ENCODE measurements around the gene TMEM250. TPM values are rescaled to one million over a fixed set of nuclear protein-coding genes. Genes with fewer than 3 reads are reported as not detected.

Gene TMEM250
- total and polyA plus RNA-seq, 9 of the 15 experiments (the other 6 are each of a cell fraction or from before 2014, with no cell fraction given): 0.32 to 44.6 (median 12.2) TPM

DNA sequence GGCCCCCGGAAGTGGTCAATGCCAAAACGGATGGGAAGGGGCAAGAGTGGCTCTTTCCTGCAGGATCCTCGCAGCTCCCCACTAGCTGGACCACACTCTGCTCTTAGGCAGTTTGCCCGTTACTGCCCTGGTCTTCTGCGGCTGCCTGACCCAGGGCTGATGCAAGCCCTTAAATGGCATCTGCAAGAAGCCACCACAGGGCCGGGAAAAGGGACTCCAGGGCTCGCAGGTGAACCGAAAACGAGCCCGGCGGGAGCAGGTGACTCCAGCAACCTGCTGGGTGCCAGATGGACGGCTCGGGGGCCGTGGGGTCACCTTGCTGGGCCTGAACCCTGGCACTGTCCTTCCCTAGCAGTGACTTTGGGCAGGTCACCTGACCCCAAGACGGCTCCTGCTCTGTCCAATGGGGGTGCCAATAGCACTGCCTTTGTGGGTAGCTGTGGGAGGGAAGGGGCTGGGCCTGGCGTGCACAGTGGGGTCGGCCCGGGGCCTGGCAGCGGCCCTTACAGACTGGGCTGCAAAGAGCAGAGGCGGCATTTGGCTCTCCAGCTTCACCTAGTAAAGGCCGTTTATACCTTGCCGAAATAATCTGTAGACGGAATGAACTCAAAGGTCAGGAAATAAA, 1.3 kb downstream of the TMEM250 start:
- BruUV-seq (replicated peaks): no TSS peak
- Histone ChIP-seq H3K27ac (ENCODE audit: extremely low read depth, low read depth, low read length) (peak overlapping the region; percentile 95), H3K36me3 (ENCODE audit: control insufficient read depth, insufficient read depth, low read length) (peaks cover 20% of the 10 kb centered on the region; the same call in 1 of the 3 replicates), H3K4me1 (replicated peaks in 1 of 2; ENCODE audit: control insufficient read depth in 2 of 2, insufficient read depth in 2 of 2, low read length in 2 of 2) (peaks cover 18 to 70% of the 10 kb centered on the region in 2 experiments), H3K9me1 (ENCODE audit: control insufficient read depth, insufficient read depth, low read length) (no peaks in the 10 kb centered on the region), H4K20me1 (replicated peaks; ENCODE audit: control insufficient read depth, insufficient read depth, low read length) (no peaks in the 10 kb centered on the region), H2AFZ (ENCODE audit: low read depth, low read length) (no peak overlapping the region), H3K79me2 (ENCODE audit: control insufficient read depth, insufficient read depth, low read length) (peaks cover 31% of the 10 kb centered on the region), H3K4me3 (peak overlapping the region; percentile 82), H3K9me3 (replicated peaks; ENCODE audit: control insufficient read depth, insufficient read depth, low read depth, low read length) (no peaks in the 10 kb centered on the region), H3K27me3 (ENCODE audit: control insufficient read depth in 2 of 2, insufficient read depth in 2 of 2, low read length in 2 of 2) (no peaks in the 10 kb centered on the region), H3K4me2 (ENCODE audit: insufficient read depth, low read length) (peak overlapping the region; percentile 83), H3K9ac (ENCODE audit: insufficient read depth in 1 of 2, low read depth in 2 of 2, low read length in 2 of 2) (peak overlapping the region; percentile 79 to 94)
- TF ChIP-seq USF1 (CRISPR knock-in tag; IDR thresholded peaks at IDR 0.05) (peak; percentile 68; the same call in 1 of the 2 replicates), RAD51 (IDR thresholded peaks at IDR 0.05; ENCODE audit: borderline replicate concordance, low read depth) (peak; percentile 63; the same call in 1 of the 2 replicates), PHTF2 (CRISPR knock-in tag; IDR thresholded peaks at IDR 0.05) (no peak), CEBPG (CRISPR knock-in tag; IDR thresholded peaks at IDR 0.05) (peak; percentile 69), CEBPG (tag; conservative IDR thresholded peaks at IDR 0.05 in 1 of 2, IDR thresholded peaks at IDR 0.05 in 1 of 2) (no peak), PHB2 (IDR thresholded peaks at IDR 0.05; ENCODE audit: low read depth) (no peak), TEAD1 (CRISPR knock-in tag; IDR thresholded peaks at IDR 0.05) (0 out of 4 replicates have a peak, but pooled peaks of 1 of the 2 experiments have one; percentile 25)
- TF ChIP-seq, protein P1, sequence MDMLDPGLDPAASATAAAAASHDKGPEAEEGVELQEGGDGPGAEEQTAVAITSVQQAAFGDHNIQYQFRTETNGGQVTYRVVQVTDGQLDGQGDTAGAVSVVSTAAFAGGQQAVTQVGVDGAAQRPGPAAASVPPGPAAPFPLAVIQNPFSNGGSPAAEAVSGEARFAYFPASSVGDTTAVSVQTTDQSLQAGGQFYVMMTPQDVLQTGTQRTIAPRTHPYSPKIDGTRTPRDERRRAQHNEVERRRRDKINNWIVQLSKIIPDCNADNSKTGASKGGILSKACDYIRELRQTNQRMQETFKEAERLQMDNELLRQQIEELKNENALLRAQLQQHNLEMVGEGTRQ (CRISPR knock-in tag; IDR thresholded peaks at IDR 0.05): peak; percentile 33; the same call in 1 of the 2 replicates
- TF ChIP-seq, protein P2, sequence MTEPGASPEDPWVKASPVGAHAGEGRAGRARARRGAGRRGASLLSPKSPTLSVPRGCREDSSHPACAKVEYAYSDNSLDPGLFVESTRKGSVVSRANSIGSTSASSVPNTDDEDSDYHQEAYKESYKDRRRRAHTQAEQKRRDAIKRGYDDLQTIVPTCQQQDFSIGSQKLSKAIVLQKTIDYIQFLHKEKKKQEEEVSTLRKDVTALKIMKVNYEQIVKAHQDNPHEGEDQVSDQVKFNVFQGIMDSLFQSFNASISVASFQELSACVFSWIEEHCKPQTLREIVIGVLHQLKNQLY (CRISPR knock-in tag; conservative IDR thresholded peaks at IDR 0.05): no peak
- POLR2A ChIA-PET: interaction anchor here (0.7 to 1.3 kb wide), 3 partner anchors 11 to 156 kb away, joined by 3 to 4 read pairs (median 4); partner anchors contain the start of gene UBAC1
- WGBS (ENCODE audit: insufficient coverage, low coverage, missing lambda C conversion rate): 57% methylated on average over 23 of the region's 23 CpGs
- no peak for DNase-seq (ENCODE audit: extremely low read depth in 1 of 4, low spot score in 3 of 4)
- in situ Hi-C loops (cut with MboI) (no loop called here), intact Hi-C loops (cut with micrococcal nuclease) (no loop called here)
- CTCF ChIA-PET (ENCODE audit: low intra/inter-chr PET ratio): no interaction called here
- ATAC-seq: no peak
- peak; percentile 49 for FAIRE-seq
